GM20431 (cell line): ENCODE data around the gene SIM2.

Experiments used
- in situ Hi-C: fragments of 300-500 bp; cut with MseI, MboI; formaldehyde crosslinking; loops from one replicate; pipeline ENCODE4 v1.15.0; 2020; ENCODE audit warnings: low sequenced_read_pairs; ENCODE audit not compliant: unreplicated experiment

Gene SIM2

GRCh38 chr21:36699546-36700294, 805 bp downstream of the SIM2 start:
- in situ Hi-C loops: no loop called here

GRCh38 chr21:36700295-36700970, 1.5 kb downstream of the SIM2 start:
- in situ Hi-C loops: no loop called here

- in situ Hi-C loops: no loop called here
These were observed 2.2 kb downstream of the SIM2 start for GRCh38 chr21:36700971-36701755.

GRCh38 chr21:36701756-36702621, 3.1 kb downstream of the SIM2 start:
- in situ Hi-C loops: no loop called here

- in situ Hi-C loops: no loop called here
These were observed 3.7 kb downstream of the SIM2 start for GRCh38 chr21:36702622-36702968.

GRCh38 chr21:36703123-36703522, 4.2 kb downstream of the SIM2 start:
- in situ Hi-C loops: no loop called here

GRCh38 chr21:36703626-36704280, 4.8 kb downstream of the SIM2 start:
- in situ Hi-C loops: no loop called here

GRCh38 chr21:36704281-36704957, 5.5 kb downstream of the SIM2 start:
- in situ Hi-C loops: no loop called here

- in situ Hi-C loops: no loop called here
These were observed 6.2 kb downstream of the SIM2 start for GRCh38 chr21:36704958-36705678.

- in situ Hi-C loops: no loop called here
These were observed 7.0 kb downstream of the SIM2 start for GRCh38 chr21:36705679-36706481.

- in situ Hi-C loops: no loop called here
These were observed 7.6 kb downstream of the SIM2 start for GRCh38 chr21:36706482-36706852.

- in situ Hi-C loops: no loop called here
These were observed 8.2 kb downstream of the SIM2 start for GRCh38 chr21:36706951-36707762.

GRCh38 chr21:36707763-36708285, 8.9 kb downstream of the SIM2 start:
- in situ Hi-C loops: no loop called here

- in situ Hi-C loops: no loop called here
These were observed 9.5 kb downstream of the SIM2 start for GRCh38 chr21:36708286-36709029.

- in situ Hi-C loops: no loop called here
These were observed 10.3 kb downstream of the SIM2 start for GRCh38 chr21:36709030-36709867.
